Liver (tissue), 9 donors: ENCODE results near the gene CSF1. TPM values are rescaled to one million over a fixed set of nuclear protein-coding genes. Genes with fewer than 3 reads are reported as not detected.

Source experiments
- DNase-seq: peaks from one replicate; pipeline ENCODE4 v3.0.0-alpha.2; 2017; ENCODE audit warnings: low spot score
- H3K27ac ChIP-seq, 2 donors: one replicate each; pipeline ENCODE4 v1.7.0; 2013; ENCODE audit warnings: inconsistent platforms in 2 of 2, low read length in 2 of 2, control low read depth in 1 of 2, low read depth in 1 of 2, mild to moderate bottlenecking in 1 of 2
- H3K27me3 ChIP-seq, 4 donors: one replicate each; pipeline versions ENCODE4 v1.6.1 to v1.7.0; 2013; ENCODE audit warnings: low read length in 3 of 4, inconsistent platforms in 1 of 4, mild to moderate bottlenecking in 1 of 4, moderate library complexity in 1 of 4; ENCODE audit not compliant: control insufficient read depth in 4 of 4, insufficient read depth in 4 of 4
- H3K36me3 ChIP-seq, 4 donors: one replicate each; pipeline versions ENCODE4 v1.6.1 to v1.7.0; 2013; ENCODE audit warnings: low read length in 3 of 4, mild to moderate bottlenecking in 3 of 4, low read depth in 1 of 4, moderate library complexity in 1 of 4; ENCODE audit not compliant: control insufficient read depth in 4 of 4, insufficient read depth in 3 of 4
- H3K4me1 ChIP-seq, 4 donors: one replicate each; pipeline versions ENCODE4 v1.6.1 to v1.7.0; 2013; ENCODE audit warnings: low read length in 3 of 4, mild to moderate bottlenecking in 3 of 4, moderate library complexity in 1 of 4; ENCODE audit not compliant: control insufficient read depth in 4 of 4, insufficient read depth in 4 of 4
- H3K4me3 ChIP-seq, 3 donors: one replicate each; pipeline versions ENCODE4 v1.6.1 to v1.7.0; 2013; ENCODE audit warnings: low read length in 3 of 3, control low read depth in 1 of 3, low read depth in 1 of 3, mild to moderate bottlenecking in 1 of 3
- H3K9ac ChIP-seq, 2 donors: one replicate each; pipeline ENCODE4 v1.7.0; 2013; ENCODE audit warnings: low read length in 2 of 2, mild to moderate bottlenecking in 2 of 2, moderate library complexity in 2 of 2, control low read depth in 1 of 2, low read depth in 1 of 2
- H3K9me3 ChIP-seq, 4 donors: one replicate each; pipeline versions ENCODE4 v1.6.1 to v1.7.0; 2013; ENCODE audit warnings: low read length in 3 of 4; ENCODE audit not compliant: control insufficient read depth in 4 of 4
- ATF3 ChIP-seq: IDR thresholded peaks from 2 replicates; pipeline ENCODE4 v1.6.1; 2016; ENCODE audit warnings: antibody characterized with exemption
- CTCF ChIP-seq: fragments of 150-350 bp; IDR thresholded peaks from 2 replicates; pipeline ENCODE4 v1.5.1; 2017; ENCODE audit warnings: improper control_type of control experiment, low read depth, low read length; ENCODE audit not compliant: missing input control
- EGR1 ChIP-seq, 2 donors: IDR thresholded peaks; 2 replicates each; pipeline ENCODE4 v1.6.1; 2016 to 2018; ENCODE audit warnings: antibody characterized with exemption in 2 of 2, low read depth in 2 of 2
- FOXA1 ChIP-seq: IDR thresholded peaks from 2 replicates; pipeline ENCODE4 v1.6.1; 2016; ENCODE audit warnings: antibody characterized with exemption
- FOXA2 ChIP-seq: IDR thresholded peaks from 2 replicates; pipeline ENCODE4 v1.6.1; 2016; ENCODE audit warnings: antibody characterized with exemption
- GABPA ChIP-seq, 2 donors: IDR thresholded peaks in 1 of 2; conservative IDR thresholded peaks in 1 of 2; 2 replicates each; pipeline ENCODE4 v1.6.1; 2016; ENCODE audit warnings: antibody characterized with exemption in 2 of 2, mild to moderate bottlenecking in 1 of 2, moderate library complexity in 1 of 2
- HNF4A ChIP-seq, 2 donors: conservative IDR thresholded peaks; 2 replicates each; pipeline ENCODE4 v1.6.1; 2016; ENCODE audit warnings: antibody characterized with exemption in 2 of 2, mild to moderate bottlenecking in 2 of 2
- HNF4G ChIP-seq: IDR thresholded peaks from 2 replicates; pipeline ENCODE4 v1.6.1; 2016; ENCODE audit warnings: antibody characterized with exemption
- JUND ChIP-seq, 2 donors: IDR thresholded peaks; 2 replicates each; pipeline ENCODE4 v1.6.1; 2016; ENCODE audit warnings: antibody characterized with exemption in 2 of 2
- MAX ChIP-seq: IDR thresholded peaks from 2 replicates; pipeline ENCODE4 v1.6.1; 2016; ENCODE audit warnings: antibody characterized with exemption
- NR2F2 ChIP-seq: IDR thresholded peaks from 2 replicates; pipeline ENCODE4 v1.6.1; 2016; ENCODE audit warnings: antibody characterized with exemption
- RAD21 ChIP-seq, 2 donors: IDR thresholded peaks; 2 replicates each; pipeline ENCODE4 v1.6.1; 2016; ENCODE audit warnings: antibody characterized with exemption in 2 of 2, mild to moderate bottlenecking in 2 of 2
- REST ChIP-seq: IDR thresholded peaks from 2 replicates; pipeline ENCODE4 v1.6.1; 2016; ENCODE audit warnings: antibody characterized with exemption, mild to moderate bottlenecking
- RXRA ChIP-seq, 2 donors: IDR thresholded peaks; 2 replicates each; pipeline ENCODE4 v1.6.1; 2017 to 2018; ENCODE audit warnings: antibody characterized with exemption in 2 of 2, mild to moderate bottlenecking in 1 of 2
- SP1 ChIP-seq: IDR thresholded peaks from 2 replicates; pipeline ENCODE4 v1.6.1; 2018; ENCODE audit warnings: antibody characterized with exemption, mild to moderate bottlenecking
- TAF1 ChIP-seq: conservative IDR thresholded peaks from 2 replicates; pipeline ENCODE4 v1.6.1; 2016; ENCODE audit warnings: antibody characterized with exemption, mild to moderate bottlenecking
- YY1 ChIP-seq: IDR thresholded peaks from 2 replicates; pipeline ENCODE4 v1.6.1; 2016; ENCODE audit warnings: antibody characterized with exemption, mild to moderate bottlenecking
- ZBTB33 ChIP-seq: IDR thresholded peaks from 2 replicates; pipeline ENCODE4 v1.6.1; 2016; ENCODE audit warnings: antibody characterized with exemption
- WGBS: extraction: QIAGEN DNeasy Blood & Tissue Kit; methylation state at CpG from one replicate; pipeline ENCODE4 v1.1.7; 2013; 5-methylcytosine and 5-hydroxymethylcytosine counted together
- polyA plus RNA-seq, 2 donors: library from polyadenylated mRNA; stranded (reverse) in 1 of 2; unstranded in 1 of 2; fragments of 200-250 nt in 1 of 2; fragments of >200 nt in 1 of 2; fragmentation: Nextera tagmentation in 1 of 2; extraction: Ambion mirVana in 1 of 2; gene quantifications; one replicate each; pipeline versions ENCODE4 v1.2.1 to v1.2.3, GENCODE V29; 2013 to 2015
- total RNA-seq, 2 donors: library from RNA; depleted of rRNA; stranded (reverse); fragments of >200 nt; gene quantifications; one replicate each; pipeline ENCODE4 v1.2.3, GENCODE V29; 2014
- donor health status: healthy.
- donor health status: healthy.
- donor health status: healthy.
- donor health status: healthy.
- donor health status: healthy.

CSF1 gene
- total and polyA plus RNA-seq, 4 donors: 6.3 to 15.2 (median 11.3) TPM

- Histone ChIP-seq H3K9me3 (peaks cover 4 to 7% (median 5%) of the 10 kb centered on the region in 4 donors), H3K4me1 (peaks cover 3 to 14% (median 7%) of the 10 kb centered on the region in 4 donors), H3K36me3 (no peaks in the 10 kb centered on the region), H3K9ac (no peak overlapping the region), H3K4me3 (no peak overlapping the region), H3K27ac (no peak overlapping the region), H3K27me3 (no peaks in the 10 kb centered on the region)
- DNase-seq: no peak
- no peak for TF ChIP-seq ATF3
- TF ChIP-seq YY1: no peak
- TF ChIP-seq FOXA2: no peak
- no peak for TF ChIP-seq HNF4A (conservative IDR thresholded peaks at IDR 0.05)
- no peak for TF ChIP-seq EGR1 (IDR thresholded peaks at IDR 0.05; ENCODE audit: low read depth in 2 of 2)
- TF ChIP-seq JUND (IDR thresholded peaks at IDR 0.05): no peak
- no peak for TF ChIP-seq FOXA1
- no peak for TF ChIP-seq SP1
- TF ChIP-seq GABPA (IDR thresholded peaks at IDR 0.05 in 1 of 2, conservative IDR thresholded peaks at IDR 0.05 in 1 of 2): no peak
- TF ChIP-seq HNF4G: no peak
- TF ChIP-seq RXRA (IDR thresholded peaks at IDR 0.05): no peak
- no peak for TF ChIP-seq TAF1
- no peak for TF ChIP-seq CTCF
- TF ChIP-seq ZBTB33: no peak
- WGBS: 93% methylated on average over 8 of the region's 8 CpGs
These were observed 66.6 kb downstream of the CSF1 start for GRCh38 chr1:109977225-109977624.

GRCh38 chr1:109977657-109978378 lies 67.2 kb downstream of the CSF1 start:
- whole genome bisulfite sequencing: 93% methylated on average over 12 of the region's 12 CpGs
- H3K9me3 ChIP-seq: peaks cover 4 to 7% (median 5%) of the 10 kb centered on the region in 4 donors
- H3K4me3 ChIP-seq: peak overlapping the region in 1 of 3 donors; percentile 13
- H3K4me1 ChIP-seq: peaks cover 5 to 17% (median 9%) of the 10 kb centered on the region in 4 donors
- no peak for DNase-seq
- no peak overlapping the region for H3K9ac ChIP-seq
- no peak overlapping the region for H3K27ac ChIP-seq
- no peaks in the 10 kb centered on the region for H3K27me3 ChIP-seq
- no peaks in the 10 kb centered on the region for H3K36me3 ChIP-seq
- TF ChIP-seq FOXA2 (no peak), FOXA1 (no peak), CTCF (no peak), ATF3 (no peak), JUND (IDR thresholded peaks at IDR 0.05) (no peak), HNF4A (conservative IDR thresholded peaks at IDR 0.05) (no peak), TAF1 (no peak), NR2F2 (no peak), MAX (no peak), HNF4G (no peak), REST (no peak), GABPA (IDR thresholded peaks at IDR 0.05 in 1 of 2, conservative IDR thresholded peaks at IDR 0.05 in 1 of 2) (no peak), SP1 (no peak), RAD21 (IDR thresholded peaks at IDR 0.05) (no peak), RXRA (IDR thresholded peaks at IDR 0.05) (no peak), EGR1 (IDR thresholded peaks at IDR 0.05; ENCODE audit: low read depth in 2 of 2) (no peak)
